SK-N-SH (cell line): Measurements from ENCODE around the gene LDB2. TPM values are rescaled to one million over a fixed set of nuclear protein-coding genes. Genes with fewer than 3 reads are reported as not detected.

Source experiments
- CTCF ChIA-PET: fragments of 300-600, 350-600 bp; formaldehyde crosslinking; extraction: SDS; loops from one replicate; lab custom pipeline; 2021; lab: Yijun Ruan, JAX
- POLR2A ChIA-PET: fragments of 350-600 bp; sonication (Branson Sonifier 250); formaldehyde crosslinking; extraction: SDS; loops from one replicate; lab custom pipeline; 2020; ENCODE audit warnings: antibody characterized with exemption, inconsistent platforms; lab: Yijun Ruan, JAX
- DNase-seq: peaks from one replicate; pipeline ENCODE4 v3.0.0; 2012
- H2AFZ ChIP-seq: fragments of 200-600 bp; sonication (generic); 2 replicates; pipeline ENCODE4 v1.8.1; 2016; ENCODE audit warnings: antibody characterized with exemption, mild to moderate bottlenecking, low read depth
- H3F3A ChIP-seq: fragments of 200-600 bp; sonication (generic); replicated peaks from 2 replicates; pipeline ENCODE3; 2016; ENCODE audit warnings: antibody characterized with exemption, mild to moderate bottlenecking; ENCODE audit not compliant: insufficient read depth
- H3K27ac ChIP-seq, 2 experiments: fragments of 200-500 bp in 1 of 2; fragments of 200-600 bp in 1 of 2; sonication (Bioruptor generic) in 1 of 2; sonication (generic), shearing (Covaris generic) in 1 of 2; 2 replicates each; pipeline versions ENCODE4 v1.5.1 to v1.6.1; 2014 to 2016; ENCODE audit warnings: low read depth in 2 of 2, inconsistent platforms in 1 of 2, low read length in 1 of 2, mild to moderate bottlenecking in 1 of 2, mixed read lengths in 1 of 2
- H3K27me3 ChIP-seq: fragments of 200-600 bp; sonication (generic), shearing (Covaris generic); 2 replicates; pipeline ENCODE4 v1.6.1; 2016; ENCODE audit warnings: mixed run types; ENCODE audit not compliant: insufficient read depth
- H3K36me3 ChIP-seq, 2 experiments: fragments of 200-500 bp in 1 of 2; fragments of 200-600 bp in 1 of 2; sonication (Bioruptor generic) in 1 of 2; sonication (generic) in 1 of 2; replicated peaks in 1 of 2; 2 replicates each; pipeline versions ENCODE3 to v1.5.1; 2014 to 2016; ENCODE audit warnings: low read length in 1 of 2, mild to moderate bottlenecking in 1 of 2; ENCODE audit not compliant: insufficient read depth in 2 of 2, control insufficient read depth in 1 of 2
- H3K4me1 ChIP-seq, 2 experiments: fragments of 200-500 bp in 1 of 2; fragments of 200-600 bp in 1 of 2; sonication (Bioruptor generic) in 1 of 2; sonication (generic), shearing (Covaris generic) in 1 of 2; 2 replicates each; pipeline versions ENCODE4 v1.5.1 to v1.6.1; 2014 to 2016; ENCODE audit warnings: low read depth in 1 of 2, low read length in 1 of 2, mixed run types in 1 of 2; ENCODE audit not compliant: insufficient read depth in 2 of 2, control insufficient read depth in 1 of 2
- H3K4me2 ChIP-seq: fragments of 200-600 bp; sonication (generic), shearing (Covaris generic); 2 replicates; pipeline ENCODE4 v1.6.1; 2017; ENCODE audit warnings: mixed run types
- H3K4me3 ChIP-seq, 2 experiments: fragments of 200-500 bp in 1 of 2; fragments of 200-600 bp in 1 of 2; sonication (Bioruptor generic) in 1 of 2; sonication (generic), shearing (Covaris generic) in 1 of 2; 2 replicates each; pipeline versions ENCODE4 v1.5.1 to v1.8.1; 2014 to 2016; ENCODE audit warnings: low read depth in 2 of 2, inconsistent platforms in 1 of 2, low read length in 1 of 2, mild to moderate bottlenecking in 1 of 2, mixed read lengths in 1 of 2, moderate library complexity in 1 of 2
- H3K79me2 ChIP-seq: fragments of 200-600 bp; sonication (generic); 2 replicates; pipeline ENCODE4 v1.8.1; 2017; ENCODE audit warnings: mild to moderate bottlenecking; ENCODE audit not compliant: insufficient read depth
- H3K9ac ChIP-seq: fragments of 200-600 bp; sonication (generic); 2 replicates; pipeline ENCODE4 v1.6.1; 2017; ENCODE audit warnings: mixed run types
- H3K9me2 ChIP-seq: fragments of 200-600 bp; sonication (generic); 2 replicates; pipeline ENCODE4 v1.6.1; 2017; ENCODE audit warnings: mixed run types
- H3K9me3 ChIP-seq: fragments of 200-600 bp; sonication (generic); 2 replicates; pipeline ENCODE4 v1.6.1; 2017; ENCODE audit warnings: mixed run types, mild to moderate bottlenecking, moderate library complexity
- H4K20me1 ChIP-seq: fragments of 200-600 bp; sonication (generic); 2 replicates; pipeline ENCODE4 v1.6.1; 2017; ENCODE audit warnings: mild to moderate bottlenecking, mixed run types; ENCODE audit not compliant: insufficient read depth
- CHD2 ChIP-seq: fragments of 150-350 bp; IDR thresholded peaks from 2 replicates; pipeline ENCODE4 v1.6.1; 2018; ENCODE audit warnings: low read length; ENCODE audit not compliant: partially characterized antibody
- CTCF ChIP-seq: fragments of 200-600 bp; sonication (generic); IDR thresholded peaks from 2 replicates; pipeline ENCODE4 v1.6.1; 2017; ENCODE audit warnings: antibody characterized with exemption, mild to moderate bottlenecking, moderate library complexity
- EP300 ChIP-seq, 2 experiments: IDR thresholded peaks; 2 replicates each; pipeline versions ENCODE4 v1.4.0 to v1.6.1; 2012; ENCODE audit warnings: borderline replicate concordance in 1 of 2, low read depth in 1 of 2, low read length in 1 of 2
- IRF3 ChIP-seq: fragments of 150-350 bp; IDR thresholded peaks from 2 replicates; pipeline ENCODE4 v1.6.1; 2016; ENCODE audit warnings: mild to moderate bottlenecking, low read depth, low read length
- MXI1 ChIP-seq: IDR thresholded peaks from 2 replicates; pipeline ENCODE4 v1.6.1; 2012; ENCODE audit warnings: mild to moderate bottlenecking, low read depth, low read length, improper control_type of control experiment
- NRF1 ChIP-seq: IDR thresholded peaks from 2 replicates; pipeline ENCODE4 v1.6.1; 2012; ENCODE audit warnings: low read depth, mild to moderate bottlenecking, low read length
- PBX3 ChIP-seq: IDR thresholded peaks from 2 replicates; pipeline ENCODE4; 2012
- RAD21 ChIP-seq: IDR thresholded peaks from 2 replicates; pipeline ENCODE4 v1.6.1; 2012; ENCODE audit warnings: mild to moderate bottlenecking, low read length
- RFX5 ChIP-seq: IDR thresholded peaks from 2 replicates; pipeline ENCODE4 v1.6.1; 2012; ENCODE audit warnings: mild to moderate bottlenecking, improper control_type of control experiment, low read length
- SIN3A ChIP-seq: IDR thresholded peaks from 2 replicates; pipeline ENCODE4 v1.6.1; 2012; ENCODE audit warnings: low read depth, mild to moderate bottlenecking, low read length, moderate library complexity, borderline replicate concordance
- TCF12 ChIP-seq: IDR thresholded peaks from 2 replicates; pipeline ENCODE4 v1.4.0; 2012
- USF2 ChIP-seq: fragments of 150-350 bp; IDR thresholded peaks from 2 replicates; pipeline ENCODE4 v1.6.1; 2017; ENCODE audit warnings: antibody characterized with exemption, low read length, low read depth, borderline replicate concordance
- WGBS: methylation state at CpG from one replicate; pipeline ENCODE4 v1.1.6; 2017; ENCODE audit warnings: low lambda C conversion rate; 5-methylcytosine and 5-hydroxymethylcytosine counted together
- polyA plus RNA-seq, 3 experiments: library from polyadenylated mRNA; depleted of rRNA; stranded (reverse); fragments of >200 nt; gene quantifications; 2 replicates each; pipeline ENCODE4 v1.2.3, GENCODE V29; 2012

LDB2 gene
- polyA plus RNA-seq, 1 of the 3 experiments (the other 2 are of a cell fraction): 11.0 TPM

- POLR2A ChIA-PET: no interaction called here
- Histone ChIP-seq H3K36me3 (no peaks in the 10 kb centered on the region), H3K27me3 (no peaks in the 10 kb centered on the region), H3K9me3 (no peaks in the 10 kb centered on the region), H3K4me1 (peaks cover 0 to 10% of the 10 kb centered on the region in 2 experiments; a peak in 1 of 4 replicates), H3F3A (peaks cover 19% of the 10 kb centered on the region), H4K20me1 (no peaks in the 10 kb centered on the region), H3K4me3 (no peak overlapping the region), H3K9me2 (no peaks in the 10 kb centered on the region), H3K27ac (peak overlapping the region in 1 of 2 experiments; percentile 67; a peak in 1 of 4 replicates), H3K4me2 (peak overlapping the region; percentile 51), H3K9ac (no peak overlapping the region), H3K79me2 (no peaks in the 10 kb centered on the region; the same call in none of the 2 replicates), H2AFZ (no peak overlapping the region)
- DNase-seq: no peak
- CTCF ChIA-PET: no interaction called here
- WGBS: 95% methylated on average over 2 of the region's 2 CpGs
- TF ChIP-seq PBX3 (no peak), EP300 (IDR thresholded peaks at IDR 0.05; ENCODE audit: borderline replicate concordance in 1 of 2, low read depth in 1 of 2, low read length in 1 of 2) (no peak), TCF12 (no peak), RAD21 (no peak), CTCF (no peak), NRF1 (no peak), IRF3 (no peak), CHD2 (no peak), SIN3A (no peak), USF2 (no peak), RFX5 (no peak), MXI1 (no peak)
These were observed 177.7 kb downstream of the LDB2 start for GRCh38 chr4:16720761-16721160.
